ENCODE measurements around the gene CREB1. TPM values are rescaled to one million over a fixed set of nuclear protein-coding genes. Genes with fewer than 3 reads are reported as not detected.

The CREB1 gene
- total RNA-seq, 1 donor from 2014 or later = 91.7 TPM

GRCh38 chr2:207561386-207562080 is 31.8 kb downstream of the CREB1 start:
- TF ChIP-seq, protein P1, sequence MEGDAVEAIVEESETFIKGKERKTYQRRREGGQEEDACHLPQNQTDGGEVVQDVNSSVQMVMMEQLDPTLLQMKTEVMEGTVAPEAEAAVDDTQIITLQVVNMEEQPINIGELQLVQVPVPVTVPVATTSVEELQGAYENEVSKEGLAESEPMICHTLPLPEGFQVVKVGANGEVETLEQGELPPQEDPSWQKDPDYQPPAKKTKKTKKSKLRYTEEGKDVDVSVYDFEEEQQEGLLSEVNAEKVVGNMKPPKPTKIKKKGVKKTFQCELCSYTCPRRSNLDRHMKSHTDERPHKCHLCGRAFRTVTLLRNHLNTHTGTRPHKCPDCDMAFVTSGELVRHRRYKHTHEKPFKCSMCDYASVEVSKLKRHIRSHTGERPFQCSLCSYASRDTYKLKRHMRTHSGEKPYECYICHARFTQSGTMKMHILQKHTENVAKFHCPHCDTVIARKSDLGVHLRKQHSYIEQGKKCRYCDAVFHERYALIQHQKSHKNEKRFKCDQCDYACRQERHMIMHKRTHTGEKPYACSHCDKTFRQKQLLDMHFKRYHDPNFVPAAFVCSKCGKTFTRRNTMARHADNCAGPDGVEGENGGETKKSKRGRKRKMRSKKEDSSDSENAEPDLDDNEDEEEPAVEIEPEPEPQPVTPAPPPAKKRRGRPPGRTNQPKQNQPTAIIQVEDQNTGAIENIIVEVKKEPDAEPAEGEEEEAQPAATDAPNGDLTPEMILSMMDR (conservative IDR thresholded peaks at IDR 0.05) = no peak
- Mint-ChIP-seq H3K36me3 (ENCODE audit: low read depth) (peaks cover 13% of the 10 kb centered on the region), H3K4me1 (no peaks in the 10 kb centered on the region), H3K27me3 (ENCODE audit: low read depth) (no peaks in the 10 kb centered on the region), H3K4me3 (no peak overlapping the region), H3K9me3 (no peaks in the 10 kb centered on the region), H3K27ac (ENCODE audit: unreplicated experiment) (no peak overlapping the region)
- no peak for DNase-seq (ENCODE audit: low read depth, low spot score)

- H3K27ac Mint-ChIP-seq (ENCODE audit: unreplicated experiment) = no peak overlapping the region
- TF ChIP-seq, protein P1 (conservative IDR thresholded peaks at IDR 0.05) = no peak
- peaks cover 14% of the 10 kb centered on the region for H3K36me3 Mint-ChIP-seq (ENCODE audit: low read depth)
- H3K9me3 Mint-ChIP-seq = no peaks in the 10 kb centered on the region
- no peaks in the 10 kb centered on the region for H3K4me1 Mint-ChIP-seq
- DNase-seq (ENCODE audit: low read depth, low spot score) = no peak
- H3K4me3 Mint-ChIP-seq = no peak overlapping the region
- no peaks in the 10 kb centered on the region for H3K27me3 Mint-ChIP-seq (ENCODE audit: low read depth)
Observed at GRCh38 chr2:207565736-207566500, 36.2 kb downstream of the CREB1 start.

- H3K27ac Mint-ChIP-seq (ENCODE audit: unreplicated experiment) = no peak overlapping the region
- TF ChIP-seq, protein P1 (conservative IDR thresholded peaks at IDR 0.05) = no peak
Observed at GRCh38 chr2:207567671-207568070, 37.9 kb downstream of the CREB1 start.

DNA sequence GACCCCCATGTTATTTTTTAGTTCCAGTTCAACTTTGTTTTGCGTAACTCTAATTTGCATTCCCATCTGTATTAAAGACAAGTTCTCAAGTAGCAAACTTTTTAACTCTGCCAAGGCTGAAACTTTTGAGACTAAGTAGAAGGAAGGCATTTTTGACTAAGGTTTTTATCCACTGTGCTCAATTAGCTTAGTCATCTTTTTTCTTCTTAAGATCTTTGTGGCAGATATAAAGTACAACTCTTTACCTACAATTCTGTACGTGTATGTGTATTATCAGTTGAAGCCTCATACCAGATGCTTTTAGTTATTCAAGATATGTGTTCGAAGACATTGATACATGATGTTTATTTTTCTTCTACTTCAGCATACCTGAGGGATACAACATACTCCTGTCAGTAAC is 41.6 kb downstream of the CREB1 start:
- no peak overlapping the region for H3K27ac Mint-ChIP-seq (ENCODE audit: unreplicated experiment)
- no peak for DNase-seq (ENCODE audit: low read depth, low spot score)
- H3K9me3 Mint-ChIP-seq = no peaks in the 10 kb centered on the region
- no peaks in the 10 kb centered on the region for H3K27me3 Mint-ChIP-seq (ENCODE audit: low read depth)
- H3K4me3 Mint-ChIP-seq = no peak overlapping the region
- H3K4me1 Mint-ChIP-seq = no peaks in the 10 kb centered on the region
- H3K36me3 Mint-ChIP-seq (ENCODE audit: low read depth) = peaks cover 21% of the 10 kb centered on the region
- TF ChIP-seq, protein P1 (conservative IDR thresholded peaks at IDR 0.05) = no peak

More at GRCh38 chr2:207567671-207568070, 37.9 kb downstream of the CREB1 start:
- Mint-ChIP-seq H3K4me1 (no peaks in the 10 kb centered on the region), H3K27me3 (ENCODE audit: low read depth) (no peaks in the 10 kb centered on the region), H3K9me3 (no peaks in the 10 kb centered on the region), H3K36me3 (ENCODE audit: low read depth) (peaks cover 16% of the 10 kb centered on the region), H3K4me3 (no peak overlapping the region)
- no peak for DNase-seq (ENCODE audit: low read depth, low spot score)

DNA sequence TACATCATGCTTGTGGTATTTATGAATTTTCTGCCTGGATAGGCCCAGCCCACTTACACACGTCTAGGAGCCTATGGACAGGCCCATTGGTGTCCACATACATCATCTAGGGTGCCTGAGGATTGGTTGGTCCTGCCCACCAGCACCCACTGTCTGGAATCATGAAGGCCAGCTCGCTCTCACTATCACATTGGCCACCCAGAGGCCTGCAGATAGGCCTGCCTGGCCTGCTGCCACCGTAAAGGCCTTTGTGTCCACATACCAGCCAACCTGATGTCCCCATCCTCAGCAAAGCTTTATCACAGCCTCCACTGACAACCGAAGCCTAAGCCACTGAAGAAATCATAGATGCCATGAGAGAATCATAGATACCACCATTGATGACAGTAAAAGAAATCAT is 55.2 kb downstream of the CREB1 start:
- H3K27me3 Mint-ChIP-seq (ENCODE audit: low read depth) = no peaks in the 10 kb centered on the region
- no peak overlapping the region for H3K27ac Mint-ChIP-seq (ENCODE audit: unreplicated experiment)
- peaks cover 3% of the 10 kb centered on the region for H3K9me3 Mint-ChIP-seq
- TF ChIP-seq, protein P1 (conservative IDR thresholded peaks at IDR 0.05) = no peak
- DNase-seq (ENCODE audit: low read depth, low spot score) = no peak
- H3K4me1 Mint-ChIP-seq = no peaks in the 10 kb centered on the region
- peaks cover 50% of the 10 kb centered on the region for H3K36me3 Mint-ChIP-seq (ENCODE audit: low read depth)
- no peak overlapping the region for H3K4me3 Mint-ChIP-seq
